Peyer's patch (tissue), 4 donors: ENCODE results near the gene SLC6A6. TPM values are rescaled to one million over a fixed set of nuclear protein-coding genes. Genes with fewer than 3 reads are reported as not detected.

Experiments
- DNase-seq, 3 donors: peaks; one replicate each; pipeline ENCODE4 v3.0.0-alpha.2; 2017 to 2019
- H3K27ac ChIP-seq, 4 donors: fragments of 200-600 bp; sonication (generic); one replicate each; pipeline ENCODE4 v1.5.1; 2016 to 2019
- H3K27me3 ChIP-seq, 2 donors: fragments of 200-600 bp; sonication (generic); one replicate each; pipeline ENCODE4 v1.5.1; 2019
- H3K36me3 ChIP-seq, 3 donors: fragments of 200-600 bp; sonication (generic); one replicate each; pipeline ENCODE4 v1.5.1; 2016 to 2019
- H3K4me1 ChIP-seq, 4 donors: fragments of 200-600 bp; sonication (generic); one replicate each; pipeline ENCODE4 v1.5.1; 2016 to 2019
- H3K4me3 ChIP-seq, 4 donors: fragments of 200-600 bp; sonication (generic); 1 replicate in 3 of 4; 2 replicates in 1 of 4; pipeline ENCODE4 v1.5.1; 2016 to 2019; ENCODE audit warnings: mild to moderate bottlenecking in 1 of 4
- H3K9me3 ChIP-seq, 4 donors: fragments of 200-600 bp; sonication (generic); one replicate each; pipeline ENCODE4 v1.5.1; 2016 to 2019; ENCODE audit warnings: mild to moderate bottlenecking in 1 of 4
- CTCF ChIP-seq, 6 experiments: fragments of 450-650 bp in 4 of 6; fragments of 200-600 bp in 2 of 6; sonication (generic) in 1 of 6; IDR thresholded peaks; one replicate each; pipeline ENCODE4 v1.5.1; 2017 to 2019; ENCODE audit warnings: antibody characterized with exemption in 6 of 6, mild to moderate bottlenecking in 3 of 6, moderate library complexity in 1 of 6
- POLR2A ChIP-seq, 2 donors: fragments of 450-650 bp; IDR thresholded peaks; one replicate each; pipeline ENCODE4 v1.5.1; 2017; ENCODE audit warnings: antibody characterized with exemption in 2 of 2, mild to moderate bottlenecking in 2 of 2, moderate library complexity in 2 of 2
- total RNA-seq, 4 donors: library from RNA; depleted of rRNA; stranded (reverse); fragments of >200 nt; gene quantifications; one replicate each; pipeline ENCODE4 v1.1.0, GENCODE V29; 2016

The SLC6A6 gene
- total RNA-seq, 4 donors from 2014 or later, result 61.1 to 190 (median 150) TPM

- peak; percentile 47 to 79 (median 74) for DNase-seq
- Histone ChIP-seq H3K27ac (peak overlapping the region; percentile 72 to 91 (median 86)), H3K9me3 (no peaks in the 10 kb centered on the region), H3K27me3 (no peaks in the 10 kb centered on the region), H3K4me3 (peak overlapping the region in 2 of 4 donors; percentile 4 to 19), H3K4me1 (peaks cover 21 to 100% (median 50%) of the 10 kb centered on the region in 4 donors), H3K36me3 (no peaks in the 10 kb centered on the region)
- TF ChIP-seq CTCF (IDR thresholded peaks at IDR 0.05), result peak in 1 of 6 experiments; percentile 2
- no peak for TF ChIP-seq POLR2A (IDR thresholded peaks at IDR 0.05)
Observed at GRCh38 chr3:14431452-14431916, 29.1 kb downstream of the SLC6A6 start.

- H3K4me1 ChIP-seq, result peaks cover 21 to 100% (median 47%) of the 10 kb centered on the region in 4 donors
- no peaks in the 10 kb centered on the region for H3K9me3 ChIP-seq
- peak in 1 of 2 donors; percentile 33 for TF ChIP-seq POLR2A (IDR thresholded peaks at IDR 0.05)
- TF ChIP-seq CTCF (IDR thresholded peaks at IDR 0.05), result peak in 1 of 6 experiments; percentile 5
Observed at GRCh38 chr3:14431917-14432834, 29.8 kb downstream of the SLC6A6 start.

GRCh38 chr3:14433106-14433505, 30.7 kb downstream of the SLC6A6 start:
- H3K27ac ChIP-seq, result peak overlapping the region; percentile 72 to 91 (median 86)
- H3K4me1 ChIP-seq, result peaks cover 21 to 93% (median 45%) of the 10 kb centered on the region in 4 donors
- no peaks in the 10 kb centered on the region for H3K27me3 ChIP-seq
- no peaks in the 10 kb centered on the region for H3K9me3 ChIP-seq
- DNase-seq, result peak in 1 of 3 donors; percentile 61
- H3K4me3 ChIP-seq, result no peak overlapping the region
- TF ChIP-seq POLR2A (IDR thresholded peaks at IDR 0.05) (no peak), CTCF (IDR thresholded peaks at IDR 0.05) (no peak)
- no peaks in the 10 kb centered on the region for H3K36me3 ChIP-seq

More at GRCh38 chr3:14431917-14432834, 29.8 kb downstream of the SLC6A6 start:
- Histone ChIP-seq H3K36me3 (no peaks in the 10 kb centered on the region), H3K27ac (peak overlapping the region; percentile 72 to 91 (median 86)), H3K27me3 (no peaks in the 10 kb centered on the region), H3K4me3 (peak overlapping the region in 2 of 4 donors; percentile 4 to 19)
- peak; percentile 87 to 98 (median 96) for DNase-seq

- Histone ChIP-seq H3K27me3 (no peaks in the 10 kb centered on the region), H3K9me3 (no peaks in the 10 kb centered on the region), H3K4me1 (peaks cover 23 to 93% (median 37%) of the 10 kb centered on the region in 4 donors), H3K27ac (peak overlapping the region; percentile 11 to 78 (median 56)), H3K36me3 (no peaks in the 10 kb centered on the region), H3K4me3 (no peak overlapping the region)
- no peak for TF ChIP-seq POLR2A (IDR thresholded peaks at IDR 0.05)
- TF ChIP-seq CTCF (IDR thresholded peaks at IDR 0.05), result no peak
- no peak for DNase-seq
Observed at GRCh38 chr3:14434126-14434497, 31.7 kb downstream of the SLC6A6 start.

- H3K4me1 ChIP-seq, result peaks cover 26 to 93% (median 34%) of the 10 kb centered on the region in 4 donors
- peak in 2 of 3 donors; percentile 64 to 68 for DNase-seq
Observed at GRCh38 chr3:14434498-14435151, 32.2 kb downstream of the SLC6A6 start.

More at GRCh38 chr3:14434498-14435151, 32.2 kb downstream of the SLC6A6 start:
- Histone ChIP-seq H3K27ac (peak overlapping the region; percentile 11 to 78 (median 56)), H3K36me3 (no peaks in the 10 kb centered on the region), H3K4me3 (no peak overlapping the region), H3K9me3 (no peaks in the 10 kb centered on the region), H3K27me3 (no peaks in the 10 kb centered on the region)
- TF ChIP-seq CTCF (IDR thresholded peaks at IDR 0.05) (no peak), POLR2A (IDR thresholded peaks at IDR 0.05) (no peak)
